Stimulated activated CD4-positive, alpha-beta T cell treated with anti-CD3 and anti-CD28 coated beads, Interleukin-15, amount 100 ng/mL, for 1 hour (primary cell): Measurements from ENCODE around the gene ORC6.

Experiments used
- DNase-seq, 2 donors: peaks; one replicate each; pipeline ENCODE4 v3.0.0-alpha.2; 2020; ENCODE audit warnings: low read depth in 1 of 2, low spot score in 1 of 2

Gene ORC6

DNA sequence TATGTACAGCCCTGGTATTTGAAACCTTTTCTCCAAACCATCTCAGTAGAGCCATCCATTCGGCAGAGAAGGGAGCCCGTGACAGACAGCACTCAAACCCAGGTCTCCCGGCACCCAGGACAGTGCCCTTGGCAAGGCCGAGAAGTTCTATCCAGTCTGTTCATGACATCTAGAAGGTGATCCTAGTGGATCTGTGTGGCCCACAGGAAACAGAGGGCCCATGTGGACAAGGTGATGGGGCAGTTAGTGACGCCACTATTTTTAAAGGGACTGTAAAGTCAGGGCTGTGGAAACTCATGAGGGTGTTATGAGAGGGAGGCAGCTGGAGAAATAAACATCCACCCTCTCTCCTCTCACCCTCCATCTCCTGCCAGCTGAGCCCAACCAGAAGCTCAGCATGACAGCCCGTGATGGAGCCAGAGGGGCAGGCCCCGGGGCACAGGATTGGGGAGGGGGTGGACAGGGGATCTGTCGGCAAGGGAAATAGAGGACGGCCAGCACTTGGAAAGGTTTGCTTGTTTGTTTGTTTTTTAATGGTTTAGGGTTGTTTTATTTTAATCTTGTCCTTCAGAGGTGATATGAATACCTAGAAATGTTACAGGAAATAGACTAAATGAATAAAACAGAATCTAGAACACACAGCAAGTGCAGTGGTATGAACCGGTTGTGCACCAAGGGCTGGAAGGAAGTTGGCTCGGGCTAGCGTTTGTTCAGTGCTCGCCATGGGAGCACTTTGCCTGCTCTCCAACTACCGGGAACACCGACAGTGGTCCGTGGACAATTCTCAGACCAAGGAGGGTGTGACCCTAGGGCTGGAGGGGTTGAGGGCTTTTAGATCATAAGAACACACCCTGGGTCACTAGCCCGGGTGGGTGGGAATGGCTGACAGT is 41.6 kb downstream of the ORC6 start:
- no peak for DNase-seq

DNA sequence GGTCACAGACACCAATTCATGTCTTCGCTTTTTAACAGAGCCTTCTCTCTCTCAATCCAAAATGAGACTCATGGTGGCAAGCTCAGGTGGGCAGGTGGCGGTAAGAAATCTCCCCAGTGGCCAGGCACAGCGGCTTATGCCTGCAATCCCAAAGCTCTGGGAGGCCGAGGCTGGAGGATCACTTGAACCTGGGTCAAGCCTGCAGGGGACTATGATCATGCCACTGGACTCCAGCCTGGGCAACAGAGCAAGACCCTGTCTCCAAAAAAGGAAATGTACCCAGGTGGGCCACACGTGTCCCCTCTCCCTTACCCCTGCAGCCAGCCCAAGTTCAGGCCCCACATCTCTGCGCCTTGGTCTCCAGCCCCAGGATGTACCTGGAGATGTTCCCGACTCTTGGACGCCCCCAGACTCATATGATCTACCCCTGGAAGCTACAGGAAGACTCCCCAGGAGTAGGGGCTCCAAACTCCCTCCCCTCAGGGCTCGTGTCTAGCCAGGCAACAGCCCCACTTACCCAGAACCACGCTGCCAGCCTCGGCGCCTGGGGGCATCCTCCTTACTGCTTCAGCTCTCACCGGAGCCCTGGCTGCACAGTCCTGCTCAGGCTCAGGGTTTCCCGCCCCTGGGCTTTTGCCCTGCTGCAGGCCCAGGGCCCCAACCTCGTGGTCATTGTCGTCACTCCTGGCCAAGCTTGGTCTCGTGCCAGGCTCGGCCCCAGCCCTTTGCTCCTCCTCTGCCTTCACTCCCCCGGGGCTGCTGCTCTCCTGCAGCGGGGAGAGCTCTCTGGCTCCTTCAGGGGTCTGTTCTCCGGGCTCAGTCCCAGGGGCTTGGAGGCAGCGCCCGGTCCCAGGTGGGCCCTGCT is 42.5 kb downstream of the ORC6 start:
- DNase-seq = no peak

DNA sequence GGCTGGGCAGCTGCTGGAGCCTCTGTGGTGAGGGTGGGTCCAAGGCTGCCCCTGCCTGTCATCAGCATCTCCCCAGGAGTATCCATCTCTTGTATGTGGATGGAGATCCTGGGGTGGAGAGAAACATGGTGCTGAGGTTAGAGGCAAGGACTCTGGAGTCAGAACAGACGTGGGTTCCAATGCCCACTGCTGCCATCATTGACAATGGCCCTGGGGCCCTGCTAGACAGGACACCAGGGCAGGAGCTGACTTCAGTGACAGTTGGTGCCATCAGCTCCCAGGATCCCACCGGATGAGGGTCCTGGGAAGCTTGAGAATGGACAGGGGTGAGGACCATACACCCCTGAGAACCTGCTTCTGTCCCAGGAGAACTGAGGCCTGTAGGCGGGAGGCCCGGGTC is 43.1 kb downstream of the ORC6 start:
- no peak for DNase-seq

DNA sequence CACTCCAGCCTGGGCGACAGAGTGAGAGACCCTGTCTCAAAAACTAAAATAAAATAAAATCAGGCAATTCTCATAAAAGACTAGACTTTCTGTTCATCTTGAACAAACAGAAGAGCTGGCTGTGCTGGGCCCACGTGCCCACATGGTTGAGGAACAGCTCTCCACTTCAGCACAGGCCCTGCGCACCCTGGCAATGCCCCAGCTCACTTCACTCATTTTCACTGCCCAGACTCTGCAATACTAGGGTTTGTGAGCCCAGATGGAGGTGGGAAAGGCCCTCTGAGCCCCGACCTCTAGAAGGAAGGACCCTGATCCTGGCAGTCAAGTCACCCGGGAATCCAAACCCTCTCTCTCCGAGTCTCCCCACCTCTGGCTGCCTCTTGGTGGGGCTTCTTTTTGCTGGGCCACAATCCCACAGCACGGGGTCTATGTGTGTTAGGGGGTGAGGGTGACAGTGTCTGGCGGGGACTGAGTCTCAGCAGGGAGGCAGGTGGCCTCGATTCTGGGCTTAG is 43.9 kb downstream of the ORC6 start:
- no peak for DNase-seq

DNA sequence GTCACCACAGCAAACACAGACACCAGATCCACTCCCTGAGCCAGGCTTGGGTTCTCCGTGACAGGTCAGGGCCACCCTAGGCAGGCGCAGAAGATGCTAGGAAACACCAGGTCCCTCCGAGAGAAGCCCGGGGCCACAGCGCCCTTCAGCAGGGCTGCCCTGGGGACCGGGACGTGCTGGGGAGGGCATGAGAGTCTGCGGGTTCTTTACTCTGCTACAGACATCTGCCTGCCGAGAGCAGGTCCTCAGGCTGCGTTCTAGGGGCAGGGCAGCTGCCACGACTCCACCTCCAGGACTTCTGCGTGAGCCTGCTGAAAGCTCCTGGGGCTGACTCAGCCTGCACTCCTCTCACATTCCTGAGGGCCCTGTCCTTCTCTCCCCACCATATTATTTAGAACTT is 47.2 kb downstream of the ORC6 start:
- no peak for DNase-seq

DNA sequence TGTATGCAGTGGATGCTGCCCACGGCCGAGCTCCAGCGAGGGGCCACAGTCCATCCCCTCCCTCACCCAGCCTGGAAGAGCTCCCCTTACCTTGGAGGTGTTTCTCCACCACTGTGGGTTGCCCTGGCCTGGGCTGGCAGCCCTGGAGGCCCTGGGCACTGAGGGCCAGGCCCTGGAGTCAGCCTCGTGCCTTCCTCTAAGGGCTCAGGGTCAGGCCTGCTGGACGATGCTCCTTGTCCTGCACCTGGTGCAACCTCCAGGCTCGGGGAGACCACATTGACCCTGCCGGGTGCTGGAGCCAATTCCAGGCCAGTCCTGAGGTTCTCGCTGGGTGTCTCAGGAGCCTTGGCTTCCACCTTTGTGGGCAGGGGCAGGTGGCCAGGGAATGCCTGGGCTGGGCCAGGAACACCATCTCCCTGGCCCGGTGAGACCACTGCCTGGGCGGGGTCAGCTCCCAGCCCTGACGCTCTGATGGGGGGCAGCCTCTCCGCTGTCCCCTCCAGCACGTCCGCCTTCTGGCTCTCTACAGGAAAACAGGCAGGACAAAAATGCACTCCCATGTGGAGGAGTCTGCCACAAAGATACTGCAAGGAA is 48.3 kb downstream of the ORC6 start:
- no peak for DNase-seq

DNA sequence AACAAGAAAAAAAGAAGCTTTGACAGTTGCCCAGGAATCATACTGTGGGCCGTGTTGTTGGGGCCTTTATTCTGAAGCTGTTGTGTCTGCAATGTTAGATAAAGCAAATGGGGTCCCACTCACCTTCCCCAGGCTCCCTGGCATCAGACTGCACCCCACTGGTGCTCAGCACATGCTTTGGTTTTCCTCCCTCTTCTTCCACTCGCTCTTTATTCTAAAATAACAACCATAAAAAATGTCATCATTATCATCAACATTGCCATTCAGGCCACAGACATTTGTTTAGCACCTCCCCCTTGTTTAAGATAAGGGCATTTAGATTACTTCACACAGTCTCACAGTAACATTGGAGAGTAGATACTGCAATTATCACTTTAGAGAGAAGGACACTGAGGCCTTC is 50.5 kb downstream of the ORC6 start:
- no peak for DNase-seq

DNA sequence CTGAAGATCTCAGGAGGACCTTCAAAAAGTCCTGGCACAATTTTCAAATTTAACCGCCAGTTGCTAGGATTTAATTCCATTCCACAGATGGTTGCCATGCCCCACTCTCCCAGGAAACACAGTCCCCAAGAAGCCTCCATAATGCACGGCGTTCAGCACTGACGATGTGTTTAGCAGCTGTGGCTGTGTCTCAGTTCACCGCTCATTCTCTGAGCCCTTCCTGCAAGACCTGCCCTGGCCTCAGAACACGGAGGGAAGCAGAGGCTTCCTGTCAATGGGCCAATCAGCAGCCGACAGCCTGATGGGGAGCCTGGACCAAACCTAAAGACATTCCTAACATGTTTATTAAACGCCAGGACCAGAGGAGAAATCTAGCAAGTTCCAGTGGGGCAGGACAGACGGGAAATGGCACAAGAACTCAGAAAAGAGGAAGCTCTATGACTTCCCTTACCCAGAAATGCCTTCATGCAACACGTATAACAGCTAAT is 53.8 kb downstream of the ORC6 start:
- DNase-seq = no peak

DNA sequence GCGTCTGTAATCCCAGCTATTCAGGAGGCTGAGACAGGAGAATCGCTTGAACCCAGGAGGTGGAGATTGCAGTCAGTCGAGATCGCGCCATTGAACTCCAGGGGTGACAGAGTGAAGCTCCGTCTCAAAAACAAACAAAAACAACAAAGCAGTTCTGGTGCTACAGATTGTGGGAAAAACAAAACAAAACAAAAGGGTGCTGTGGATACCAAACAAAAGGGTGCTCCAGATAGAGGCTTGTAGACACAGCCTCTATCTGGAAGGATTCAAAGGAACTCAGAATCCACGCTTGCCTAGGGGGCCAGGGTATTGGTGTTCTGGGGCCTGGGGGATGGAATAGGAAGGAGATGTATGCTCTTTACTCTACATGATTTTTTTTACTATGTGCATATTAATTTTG is 56.2 kb downstream of the ORC6 start:
- no peak for DNase-seq

DNA sequence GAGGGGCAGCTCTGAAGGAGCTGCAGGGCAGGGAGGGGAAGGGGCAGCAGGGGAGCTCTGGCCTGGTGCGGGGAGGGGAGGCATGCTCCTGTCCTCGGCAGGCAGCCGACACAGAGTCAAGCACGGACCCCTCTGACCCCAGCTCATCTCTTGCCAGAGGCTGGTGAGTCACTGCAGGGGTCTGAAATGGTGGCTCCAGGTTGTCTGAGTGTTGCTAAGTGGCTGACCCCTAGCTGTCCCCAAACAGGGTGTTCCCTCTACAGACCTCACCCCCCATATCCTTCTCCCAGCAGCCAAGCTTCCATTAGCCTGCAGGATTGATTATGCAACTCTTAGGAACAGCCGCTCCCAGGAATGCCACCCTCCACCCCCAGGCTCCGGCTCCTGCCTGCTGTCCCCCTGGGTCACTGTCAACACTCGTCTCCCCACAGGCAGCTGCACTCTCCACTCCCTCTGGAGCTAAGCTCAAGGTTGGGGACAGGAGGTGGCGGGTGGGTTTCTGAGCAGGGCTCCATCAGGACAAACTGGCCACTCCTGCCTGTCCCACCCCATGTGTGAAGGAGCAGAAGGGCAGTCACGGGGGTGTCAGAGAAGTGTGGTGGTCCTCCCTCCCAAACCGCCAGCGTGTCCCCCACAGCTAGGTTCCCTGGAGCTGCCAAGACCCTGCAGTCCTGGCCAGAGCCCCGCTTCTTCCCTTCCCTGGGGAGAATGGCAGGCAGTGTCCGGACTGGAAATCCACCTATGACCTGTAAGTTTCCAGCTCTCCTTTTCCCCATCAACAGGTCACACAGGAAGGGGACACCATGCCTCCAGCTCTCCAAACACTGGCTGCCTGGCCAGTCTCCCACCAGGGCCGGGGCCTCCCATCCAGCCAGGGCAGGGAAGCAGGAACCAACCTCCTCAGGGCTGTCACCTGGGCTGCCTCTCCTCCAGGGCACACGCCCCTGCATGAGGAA is 57.6 kb downstream of the ORC6 start:
- DNase-seq = no peak
